H7 (cell line): ENCODE measurements around the gene PTS. TPM values are rescaled to one million over a fixed set of nuclear protein-coding genes. Genes with fewer than 3 reads are reported as not detected.

Experiments
- DNase-seq: peaks from one replicate; pipeline ENCODE4 v3.0.0; 2012
- H3K27me3 ChIP-seq: 2 replicates; pipeline ENCODE4 v1.6.0; 2011; ENCODE audit warnings: mild to moderate bottlenecking, low read length; ENCODE audit not compliant: control insufficient read depth, insufficient read depth
- H3K36me3 ChIP-seq: replicated peaks from 2 replicates; pipeline ENCODE4 v1.5.1; 2011; ENCODE audit warnings: low read length; ENCODE audit not compliant: control insufficient read depth, insufficient read depth
- H3K4me3 ChIP-seq: 2 replicates; pipeline ENCODE4 v1.5.1; 2011; ENCODE audit warnings: low read depth, mild to moderate bottlenecking, control low read depth, low read length, moderate library complexity; ENCODE audit not compliant: insufficient read depth
- total RNA-seq: library from RNA; depleted of rRNA; stranded (reverse); fragments of >200 nt; shearing (Covaris generic); gene quantifications from 2 replicates; pipeline ENCODE4 v1.2.3, GENCODE V29; 2014

The PTS gene
- total RNA-seq, 1 experiment from 2014 or later = 13.3 TPM

DNA sequence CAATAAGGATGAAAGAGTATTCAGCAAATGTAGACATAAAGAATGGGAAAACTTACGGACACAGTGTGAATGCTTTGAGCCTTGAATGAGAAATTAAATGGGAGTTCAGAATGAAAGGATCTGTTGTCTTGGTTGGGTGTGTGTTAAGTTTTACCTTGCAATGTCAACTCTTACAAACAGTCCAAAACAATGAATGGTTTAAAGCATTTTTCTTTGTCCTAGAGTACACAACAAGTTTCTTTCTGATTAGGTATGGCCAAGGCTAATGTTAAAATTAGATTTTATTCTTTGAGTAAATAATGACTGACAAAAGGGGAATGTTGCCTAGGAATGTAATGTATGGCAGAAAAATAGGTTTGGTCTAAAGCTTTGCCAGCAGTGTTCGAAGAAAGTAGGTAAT, 2.5 kb downstream of the PTS start:
- Histone ChIP-seq H3K36me3 (peaks cover 3% of the 10 kb centered on the region), H3K4me3 (no peak overlapping the region), H3K27me3 (no peaks in the 10 kb centered on the region)
- DNase-seq = no peak

DNA sequence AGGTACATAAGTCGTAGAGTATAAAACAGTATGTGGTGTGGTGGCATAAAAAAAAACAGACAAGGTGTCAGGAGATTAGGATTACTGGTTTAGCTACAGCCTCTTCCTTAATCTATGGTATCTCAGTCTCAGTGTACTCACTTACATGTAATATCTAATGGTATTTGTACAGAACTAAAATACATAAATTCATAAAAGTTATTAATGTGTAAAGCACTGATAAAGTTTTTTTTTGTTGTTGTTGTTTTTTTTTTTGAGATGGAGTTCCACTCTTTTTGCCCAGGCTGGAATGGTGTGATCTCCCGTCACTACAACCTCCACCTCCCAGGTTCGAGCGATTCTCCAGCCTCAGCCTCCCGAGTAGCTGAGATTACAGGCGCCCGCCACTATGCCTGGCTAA, 2.9 kb downstream of the PTS start:
- Histone ChIP-seq H3K27me3 (no peaks in the 10 kb centered on the region), H3K36me3 (peaks cover 3% of the 10 kb centered on the region), H3K4me3 (no peak overlapping the region)
- DNase-seq = no peak

DNA sequence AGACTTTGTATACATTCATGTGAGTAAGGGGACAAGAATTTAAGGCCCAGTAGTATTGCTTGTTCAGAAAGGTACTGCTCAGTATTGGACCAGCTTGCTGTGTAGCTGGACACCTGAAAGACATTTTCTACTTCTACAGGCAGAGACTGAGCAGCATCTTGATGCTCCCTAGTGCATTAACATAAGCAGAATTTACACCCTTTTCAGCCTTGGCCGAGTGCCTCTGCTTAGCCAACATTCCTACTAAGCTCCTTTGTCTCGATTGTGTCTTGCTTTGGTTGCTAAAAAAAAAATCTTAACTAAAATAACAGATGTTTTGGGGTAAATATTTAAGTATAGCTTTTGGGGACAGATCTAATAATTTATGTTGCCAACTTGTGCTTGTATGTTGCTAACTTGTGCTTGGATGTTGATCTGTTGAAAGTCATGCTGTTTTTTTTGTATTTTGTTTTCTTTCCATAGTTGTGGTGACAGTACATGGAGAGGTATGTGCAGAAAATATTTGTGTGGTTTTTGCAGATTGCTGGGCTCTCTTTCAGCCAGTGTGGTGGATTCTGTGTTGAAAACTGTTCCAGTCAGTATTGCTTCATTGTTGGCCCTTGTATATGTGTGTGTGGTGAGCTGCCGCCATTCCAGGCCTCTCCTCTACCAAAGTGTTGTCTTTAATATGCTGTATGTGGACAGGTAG, 3.7 kb downstream of the PTS start:
- H3K27me3 ChIP-seq = no peaks in the 10 kb centered on the region
- peaks cover 3% of the 10 kb centered on the region for H3K36me3 ChIP-seq
- H3K4me3 ChIP-seq = no peak overlapping the region
- DNase-seq = no peak

DNA sequence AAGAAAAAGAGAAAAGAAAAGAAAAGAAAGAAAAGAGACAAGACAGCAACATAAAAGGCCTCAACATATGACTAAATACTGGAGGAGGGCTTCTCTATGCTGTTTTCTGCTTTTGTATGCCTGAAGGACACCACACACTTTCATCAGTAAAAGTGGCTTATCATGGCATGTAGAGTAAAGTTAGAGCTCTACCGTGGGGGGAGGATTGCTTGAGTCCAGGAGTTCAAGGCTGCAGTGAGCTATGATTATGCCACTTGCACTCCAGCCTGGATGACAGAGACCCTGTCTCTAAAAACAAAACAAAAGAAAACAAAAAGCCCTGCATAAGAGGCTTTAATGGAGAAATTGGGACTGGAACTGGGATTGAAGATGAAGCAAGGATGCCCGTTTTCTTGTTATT, 5.7 kb downstream of the PTS start:
- Histone ChIP-seq H3K27me3 (no peaks in the 10 kb centered on the region), H3K4me3 (no peak overlapping the region), H3K36me3 (peaks cover 5% of the 10 kb centered on the region)
- DNase-seq = no peak

DNA sequence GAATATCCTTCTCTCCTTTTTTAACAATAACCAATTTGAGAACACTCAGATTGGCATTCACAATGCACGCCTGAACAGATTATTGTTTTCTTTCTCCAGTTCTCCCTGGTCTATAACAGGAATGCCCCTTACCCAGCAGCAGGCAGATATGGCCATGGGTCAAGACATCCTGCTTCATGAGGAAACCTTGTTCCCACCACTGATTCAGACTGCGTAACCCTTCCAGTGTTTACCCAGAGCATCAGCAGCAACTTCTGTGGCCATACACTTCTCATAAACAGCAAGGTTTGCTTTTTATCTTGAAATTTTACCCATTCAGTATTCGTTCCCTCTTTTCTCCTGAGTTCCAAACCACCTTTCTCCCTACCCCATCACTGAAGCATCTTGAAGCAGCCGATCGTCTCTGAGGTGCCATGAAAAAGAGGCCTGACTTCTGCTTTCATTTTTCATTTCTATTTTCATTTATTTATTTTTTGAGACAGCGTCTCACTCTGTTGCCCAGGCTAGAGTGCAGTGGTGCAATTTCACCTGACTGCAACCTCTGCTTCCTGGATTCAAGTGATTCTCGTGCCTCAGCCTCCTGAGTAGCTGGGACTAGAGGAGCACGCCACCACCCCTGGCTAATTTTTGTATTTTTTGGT, 9.6 kb downstream of the PTS start:
- DNase-seq = no peak
- peaks cover 8% of the 10 kb centered on the region for H3K36me3 ChIP-seq
- no peak overlapping the region for H3K4me3 ChIP-seq
- no peaks in the 10 kb centered on the region for H3K27me3 ChIP-seq

DNA sequence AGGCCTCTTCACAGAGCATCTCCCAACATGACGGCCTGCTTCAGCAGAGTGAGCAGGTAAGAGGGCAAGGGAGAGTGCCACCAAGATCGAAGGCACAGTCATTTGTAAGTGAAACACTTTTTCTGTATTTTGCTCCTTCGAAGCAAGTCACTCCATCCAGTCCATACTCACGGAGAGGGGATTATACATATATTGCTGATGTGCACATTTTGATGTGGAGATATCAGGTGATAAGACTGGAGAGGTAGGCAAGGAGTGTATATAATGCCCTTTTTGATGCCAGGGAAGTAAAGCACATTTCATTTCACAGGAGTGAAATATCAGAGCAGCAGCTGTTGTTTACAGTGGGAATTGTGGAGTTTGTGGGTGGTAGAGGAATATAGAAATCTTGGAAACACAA, 11.2 kb downstream of the PTS start:
- no peak overlapping the region for H3K4me3 ChIP-seq
- DNase-seq = no peak
- H3K27me3 ChIP-seq = no peaks in the 10 kb centered on the region
- H3K36me3 ChIP-seq = peaks cover 8% of the 10 kb centered on the region

DNA sequence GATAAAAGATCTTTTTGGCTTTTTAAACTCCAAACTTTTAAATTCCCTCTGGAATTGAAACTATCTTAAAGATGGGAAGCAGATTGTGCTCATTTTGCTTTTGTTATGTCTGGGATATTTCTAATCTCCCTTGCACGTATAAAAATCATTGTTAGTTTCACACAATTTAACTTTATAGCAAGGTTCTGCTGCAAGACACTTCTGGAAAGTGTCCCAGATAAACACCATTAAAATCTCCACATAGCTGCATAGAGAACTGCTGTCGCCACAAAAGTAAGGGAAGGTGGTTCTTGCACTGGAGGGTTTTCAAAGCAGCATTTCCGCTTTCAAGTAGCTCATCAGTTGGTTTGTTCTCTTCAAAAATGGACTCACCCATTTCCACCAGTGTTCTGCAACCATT, 11.8 kb downstream of the PTS start:
- H3K4me3 ChIP-seq = no peak overlapping the region
- H3K27me3 ChIP-seq = no peaks in the 10 kb centered on the region
- no peak for DNase-seq
- peaks cover 8% of the 10 kb centered on the region for H3K36me3 ChIP-seq

DNA sequence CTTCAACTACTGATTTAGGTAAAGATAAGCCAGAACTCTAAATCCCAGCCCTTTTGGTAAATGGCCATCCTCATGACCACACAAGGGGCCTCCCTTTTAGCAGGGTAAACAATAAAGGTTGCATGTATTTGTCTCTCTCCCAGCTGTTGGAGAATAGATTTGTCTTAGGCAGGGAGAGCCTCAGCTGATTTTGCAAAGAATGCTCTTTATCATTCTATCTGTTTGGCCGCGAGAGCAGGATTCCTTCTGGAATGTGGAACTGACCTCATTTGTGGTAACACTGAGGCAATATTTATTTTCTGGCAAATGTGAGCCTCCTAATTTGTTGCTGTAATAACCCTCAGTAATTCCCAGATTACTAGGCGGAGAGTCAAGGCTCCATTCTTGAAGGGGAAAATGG, 15.3 kb downstream of the PTS start:
- no peaks in the 10 kb centered on the region for H3K27me3 ChIP-seq
- DNase-seq = no peak
- H3K36me3 ChIP-seq = peaks cover 6% of the 10 kb centered on the region
- no peak overlapping the region for H3K4me3 ChIP-seq

DNA sequence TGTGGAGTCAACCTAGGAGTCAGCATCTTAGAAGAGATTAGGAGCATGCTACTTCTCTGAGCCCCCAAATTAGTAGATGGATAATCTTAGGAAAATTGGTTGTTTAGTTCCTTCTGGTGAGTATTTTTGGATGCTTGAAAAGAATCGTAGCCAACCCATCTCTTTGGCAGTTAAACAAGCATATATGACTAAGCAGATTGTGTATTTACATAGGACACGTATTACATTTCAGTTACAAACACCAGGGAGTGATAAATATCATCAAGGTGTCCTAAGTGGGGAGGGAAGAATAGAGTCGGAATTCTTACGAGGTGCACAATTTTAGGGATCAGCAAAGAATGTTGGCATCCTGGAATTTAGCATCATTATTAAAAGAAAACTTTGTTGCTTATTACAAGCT, 21.0 kb downstream of the PTS start:
- DNase-seq = no peak
- H3K36me3 ChIP-seq = no peaks in the 10 kb centered on the region

DNA sequence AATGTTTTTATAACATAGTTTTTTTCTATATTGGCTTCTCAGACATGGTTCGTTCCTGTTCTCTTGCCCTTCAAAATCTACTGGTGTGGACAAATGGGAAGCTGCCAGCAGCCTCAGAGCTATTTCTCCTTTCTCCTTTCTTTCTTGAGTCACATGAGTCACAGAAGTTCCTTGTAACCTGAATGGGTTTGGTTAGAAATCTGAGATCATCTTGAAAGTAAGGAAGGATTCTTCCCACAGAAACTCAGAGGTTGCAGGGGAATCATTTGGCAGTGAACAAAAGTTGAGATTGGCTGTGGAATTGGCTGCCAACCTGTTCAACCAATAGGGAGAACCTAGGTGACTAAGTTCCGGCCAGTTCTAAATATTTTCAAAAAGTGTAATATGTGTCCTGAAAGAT, 22.0 kb downstream of the PTS start:
- H3K36me3 ChIP-seq = no peaks in the 10 kb centered on the region
- DNase-seq = no peak
- no peaks in the 10 kb centered on the region for H3K27me3 ChIP-seq
- H3K4me3 ChIP-seq = no peak overlapping the region

More for the DNA sequence above, 21.0 kb downstream of the PTS start:
- H3K27me3 ChIP-seq = no peaks in the 10 kb centered on the region
- no peak overlapping the region for H3K4me3 ChIP-seq

DNA sequence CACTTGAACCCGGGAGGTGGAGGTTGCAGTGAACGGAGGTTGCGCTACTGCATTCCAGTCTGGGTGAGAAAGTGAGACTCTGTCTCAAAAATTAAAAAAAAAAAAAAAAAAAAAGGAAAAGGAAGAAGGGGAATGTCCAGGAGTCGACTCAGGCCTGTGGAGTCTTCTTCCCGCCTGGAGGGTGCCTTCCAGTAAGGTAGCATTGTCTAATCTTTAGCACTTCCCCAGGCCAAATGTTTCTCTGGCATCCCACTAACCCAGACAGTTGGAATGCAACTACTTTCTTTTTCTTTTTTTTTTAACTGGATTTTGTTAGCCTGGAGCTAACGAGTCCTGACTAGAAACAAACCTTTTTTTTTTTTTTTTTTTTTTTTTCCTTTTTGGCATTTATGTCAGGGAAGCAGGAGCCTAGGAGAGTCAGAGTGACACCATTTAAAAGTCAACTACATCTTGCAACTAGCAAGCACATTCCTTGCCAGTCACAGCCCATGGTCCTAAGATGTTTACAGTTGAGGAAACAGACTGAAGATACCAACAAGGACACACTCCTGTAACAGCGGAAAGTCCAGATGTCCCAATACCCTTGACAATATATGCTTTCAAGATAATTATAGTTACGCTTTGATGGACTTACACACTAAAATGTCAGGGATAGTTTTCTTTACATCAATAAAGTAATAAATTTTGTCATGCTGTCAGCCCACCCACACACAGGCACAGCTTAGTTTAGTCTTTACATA, 23.8 kb downstream of the PTS start:
- no peaks in the 10 kb centered on the region for H3K36me3 ChIP-seq
- H3K4me3 ChIP-seq = no peak overlapping the region
- H3K27me3 ChIP-seq = no peaks in the 10 kb centered on the region
- no peak for DNase-seq

DNA sequence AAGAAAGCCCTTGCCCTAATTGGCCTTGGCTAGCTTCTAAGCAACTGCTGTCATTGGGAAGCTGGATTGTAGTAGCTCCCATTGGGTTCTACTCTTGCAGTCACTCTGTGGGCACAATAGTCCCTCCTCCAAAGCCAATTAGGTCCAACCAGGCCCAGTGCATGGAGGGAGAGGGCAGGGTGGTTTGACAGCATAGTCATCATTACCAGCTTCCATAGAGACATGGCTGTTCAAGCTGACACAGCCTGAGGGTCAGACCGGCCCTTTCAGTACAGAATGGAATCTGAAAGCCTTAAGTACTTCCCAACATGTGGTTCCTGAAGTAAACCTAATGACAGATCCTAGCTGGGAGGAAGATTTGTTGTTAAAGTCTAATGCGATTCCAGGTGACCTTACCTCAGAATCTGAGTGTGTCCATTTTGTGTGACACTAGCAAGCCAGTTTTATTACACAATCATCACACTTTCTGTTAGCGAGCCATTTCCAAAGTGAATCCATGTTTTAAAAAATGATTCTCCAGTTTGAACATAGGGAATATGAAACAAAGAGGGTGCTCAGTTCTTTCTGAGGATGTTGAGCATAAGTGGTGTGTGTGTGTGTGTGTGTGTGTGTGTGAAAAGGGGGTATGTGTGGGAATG, 27.5 kb downstream of the PTS start:
- no peaks in the 10 kb centered on the region for H3K36me3 ChIP-seq

DNA sequence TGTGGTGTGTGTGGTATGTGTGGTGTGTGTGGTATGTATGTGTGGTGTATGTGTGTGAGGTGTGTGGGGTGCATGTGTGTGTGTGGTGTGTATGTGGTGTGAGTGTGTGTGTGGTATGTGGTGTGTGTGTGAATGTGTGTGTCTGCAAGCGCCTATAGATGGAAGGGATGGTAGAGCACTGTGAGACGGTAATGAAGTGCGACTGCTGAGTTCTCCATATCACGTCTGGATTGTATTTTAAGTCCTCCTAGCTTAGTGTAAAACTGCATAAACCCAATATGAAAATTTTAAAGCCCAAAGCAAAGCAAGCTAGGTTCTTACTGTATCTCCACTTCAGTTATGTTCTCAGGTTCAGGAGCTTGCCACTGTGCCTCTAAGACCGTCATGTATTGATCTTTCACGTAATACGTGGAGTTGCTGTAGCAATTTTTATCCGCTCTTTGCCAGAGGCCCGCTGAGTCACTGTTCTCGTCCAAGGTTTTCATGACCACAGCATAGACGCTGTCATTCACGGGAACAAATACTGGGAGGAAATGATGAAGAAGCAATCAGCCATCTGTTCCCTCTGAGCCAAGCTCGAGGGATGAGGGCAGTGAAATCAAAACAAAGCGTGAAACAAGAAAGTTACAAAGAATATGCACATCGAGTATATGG, 29.0 kb downstream of the PTS start:
- H3K4me3 ChIP-seq = no peak overlapping the region
- no peak for DNase-seq
- no peaks in the 10 kb centered on the region for H3K27me3 ChIP-seq
- no peaks in the 10 kb centered on the region for H3K36me3 ChIP-seq

More for the DNA sequence above, 27.5 kb downstream of the PTS start:
- Histone ChIP-seq H3K4me3 (no peak overlapping the region), H3K27me3 (no peaks in the 10 kb centered on the region)
- DNase-seq = no peak

DNA sequence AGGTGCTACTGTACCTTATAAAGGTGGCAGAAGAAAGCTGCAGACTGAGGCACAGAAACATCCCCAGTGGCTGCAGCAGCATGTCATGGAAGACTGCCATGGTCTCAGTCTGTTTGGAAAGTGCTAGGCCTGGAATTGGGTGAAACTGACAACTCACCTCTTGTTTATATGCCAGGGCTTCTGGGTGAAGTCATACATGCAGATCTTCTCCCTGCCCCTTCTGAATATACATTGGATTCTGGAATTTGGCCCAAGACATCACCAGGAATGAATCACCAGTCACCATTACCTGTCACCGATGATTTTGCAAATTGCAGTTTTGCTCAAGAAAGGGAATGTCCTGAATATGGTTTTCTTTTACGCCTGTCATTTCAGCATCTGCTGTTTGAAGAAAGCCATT, 34.3 kb downstream of the PTS start, which contains the start of gene PLET1:
PLET1 (minus strand) TSS at position 371 of the 400 bp plus-strand sequence; CDS start at position 100, 271 bp downstream.
- H3K27me3 ChIP-seq = no peaks in the 10 kb centered on the region
- H3K4me3 ChIP-seq = no peak within 1 kb of the TSS
- no peaks in the 10 kb centered on the region for H3K36me3 ChIP-seq
- no peak for DNase-seq
